ENCODE data around the gene INPP5E.

DNA sequence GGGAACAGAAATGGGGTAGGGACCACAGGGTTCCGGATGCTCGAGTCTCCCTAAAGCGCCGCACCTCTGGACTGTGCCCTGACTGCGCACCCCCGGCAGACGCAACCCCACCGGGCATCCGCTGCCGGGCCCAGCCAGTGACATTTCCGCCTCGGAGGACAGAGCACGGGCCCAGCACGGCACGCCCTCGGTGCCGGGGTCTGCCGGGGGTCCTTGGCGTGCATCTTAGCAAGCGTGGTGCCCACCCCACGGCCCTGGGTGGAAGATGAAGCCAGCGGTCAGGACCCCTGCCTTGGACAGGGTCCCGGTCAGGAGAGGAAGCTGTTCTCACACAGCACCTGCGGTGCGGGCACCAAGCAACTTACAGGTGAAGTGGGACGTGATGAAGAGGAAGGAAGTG lies 7.1 kb downstream of the INPP5E start:
- TF ChIP-seq, protein P1, sequence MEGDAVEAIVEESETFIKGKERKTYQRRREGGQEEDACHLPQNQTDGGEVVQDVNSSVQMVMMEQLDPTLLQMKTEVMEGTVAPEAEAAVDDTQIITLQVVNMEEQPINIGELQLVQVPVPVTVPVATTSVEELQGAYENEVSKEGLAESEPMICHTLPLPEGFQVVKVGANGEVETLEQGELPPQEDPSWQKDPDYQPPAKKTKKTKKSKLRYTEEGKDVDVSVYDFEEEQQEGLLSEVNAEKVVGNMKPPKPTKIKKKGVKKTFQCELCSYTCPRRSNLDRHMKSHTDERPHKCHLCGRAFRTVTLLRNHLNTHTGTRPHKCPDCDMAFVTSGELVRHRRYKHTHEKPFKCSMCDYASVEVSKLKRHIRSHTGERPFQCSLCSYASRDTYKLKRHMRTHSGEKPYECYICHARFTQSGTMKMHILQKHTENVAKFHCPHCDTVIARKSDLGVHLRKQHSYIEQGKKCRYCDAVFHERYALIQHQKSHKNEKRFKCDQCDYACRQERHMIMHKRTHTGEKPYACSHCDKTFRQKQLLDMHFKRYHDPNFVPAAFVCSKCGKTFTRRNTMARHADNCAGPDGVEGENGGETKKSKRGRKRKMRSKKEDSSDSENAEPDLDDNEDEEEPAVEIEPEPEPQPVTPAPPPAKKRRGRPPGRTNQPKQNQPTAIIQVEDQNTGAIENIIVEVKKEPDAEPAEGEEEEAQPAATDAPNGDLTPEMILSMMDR (conservative IDR thresholded peaks at IDR 0.05; ENCODE audit: low read depth in 2 of 2): no peak
- TF ChIP-seq STAT1 (IDR thresholded peaks at IDR 0.05; ENCODE audit: unreplicated experiment) (no peak), EZH2 (IDR thresholded peaks at IDR 0.05; ENCODE audit: low read depth, unreplicated experiment) (no peak), POLR2AphosphoS5 (IDR thresholded peaks at IDR 0.05; ENCODE audit: low read depth) (no peak), EZH2phosphoT487 (IDR thresholded peaks at IDR 0.05; ENCODE audit: unreplicated experiment) (no peak), CREB1 (CRISPR knock-in tag; IDR thresholded peaks at IDR 0.05; ENCODE audit: low read depth) (no peak), ZNF114 (CRISPR knock-in tag; IDR thresholded peaks at IDR 0.05) (no peak), NANOG (IDR thresholded peaks at IDR 0.05; ENCODE audit: borderline replicate concordance) (no peak)
- TF ChIP-seq, protein P2, sequence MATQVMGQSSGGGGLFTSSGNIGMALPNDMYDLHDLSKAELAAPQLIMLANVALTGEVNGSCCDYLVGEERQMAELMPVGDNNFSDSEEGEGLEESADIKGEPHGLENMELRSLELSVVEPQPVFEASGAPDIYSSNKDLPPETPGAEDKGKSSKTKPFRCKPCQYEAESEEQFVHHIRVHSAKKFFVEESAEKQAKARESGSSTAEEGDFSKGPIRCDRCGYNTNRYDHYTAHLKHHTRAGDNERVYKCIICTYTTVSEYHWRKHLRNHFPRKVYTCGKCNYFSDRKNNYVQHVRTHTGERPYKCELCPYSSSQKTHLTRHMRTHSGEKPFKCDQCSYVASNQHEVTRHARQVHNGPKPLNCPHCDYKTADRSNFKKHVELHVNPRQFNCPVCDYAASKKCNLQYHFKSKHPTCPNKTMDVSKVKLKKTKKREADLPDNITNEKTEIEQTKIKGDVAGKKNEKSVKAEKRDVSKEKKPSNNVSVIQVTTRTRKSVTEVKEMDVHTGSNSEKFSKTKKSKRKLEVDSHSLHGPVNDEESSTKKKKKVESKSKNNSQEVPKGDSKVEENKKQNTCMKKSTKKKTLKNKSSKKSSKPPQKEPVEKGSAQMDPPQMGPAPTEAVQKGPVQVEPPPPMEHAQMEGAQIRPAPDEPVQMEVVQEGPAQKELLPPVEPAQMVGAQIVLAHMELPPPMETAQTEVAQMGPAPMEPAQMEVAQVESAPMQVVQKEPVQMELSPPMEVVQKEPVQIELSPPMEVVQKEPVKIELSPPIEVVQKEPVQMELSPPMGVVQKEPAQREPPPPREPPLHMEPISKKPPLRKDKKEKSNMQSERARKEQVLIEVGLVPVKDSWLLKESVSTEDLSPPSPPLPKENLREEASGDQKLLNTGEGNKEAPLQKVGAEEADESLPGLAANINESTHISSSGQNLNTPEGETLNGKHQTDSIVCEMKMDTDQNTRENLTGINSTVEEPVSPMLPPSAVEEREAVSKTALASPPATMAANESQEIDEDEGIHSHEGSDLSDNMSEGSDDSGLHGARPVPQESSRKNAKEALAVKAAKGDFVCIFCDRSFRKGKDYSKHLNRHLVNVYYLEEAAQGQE (IDR thresholded peaks at IDR 0.05; ENCODE audit: unreplicated experiment): no peak
